Measurements from ENCODE around the gene TSEN2.
A peak's percentile ranks its signal among the peaks of the same experiment; 100 is the strongest.
"Not testable (repeated sequence)": the region's sequence is repeated elsewhere in the genome, so short reads cannot be mapped to it uniquely, and the experiment has no call there.

The TSEN2 gene

DNA sequence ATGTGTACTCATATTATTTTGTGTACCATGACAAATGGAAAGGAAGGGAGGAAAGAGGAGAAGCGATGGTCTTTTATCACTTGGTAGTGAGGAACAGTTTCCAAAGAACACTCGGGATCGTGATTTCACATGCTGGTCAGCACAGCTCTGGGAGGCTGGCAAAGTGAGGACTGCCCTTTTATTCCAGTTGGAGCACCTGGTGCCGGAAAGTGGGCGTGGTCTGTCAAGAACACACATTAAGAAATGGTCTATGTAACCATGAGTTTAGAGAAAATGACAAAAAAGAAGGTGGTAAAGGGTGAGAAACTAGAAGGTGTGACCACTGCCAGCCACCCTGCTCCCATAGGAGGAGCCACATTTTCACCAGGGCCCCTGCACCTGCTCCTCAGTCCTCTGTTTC is 7.0 kb upstream of the TSEN2 start:
- H3K27me3 ChIP-seq (ENCODE audit: control insufficient read depth in 1 of 2, insufficient read depth in 1 of 2, low read length in 2 of 2): no peaks in the 10 kb centered on the region
- no peak overlapping the region for H4K8ac ChIP-seq (ENCODE audit: low read length)
- H2BK120ac ChIP-seq (ENCODE audit: low read depth, low read length): no peak overlapping the region
- no peak overlapping the region for H3K14ac ChIP-seq (ENCODE audit: low read length in 2 of 2)
- H3K4me2 ChIP-seq (ENCODE audit: low read length, poor library complexity, severe bottlenecking): no peak overlapping the region
- H2AK5ac ChIP-seq (ENCODE audit: low read length, severe bottlenecking): no peak overlapping the region
- no peak overlapping the region for H3K23ac ChIP-seq (ENCODE audit: low read length in 2 of 2)
- no peaks in the 10 kb centered on the region for H3K9me3 ChIP-seq (ENCODE audit: control insufficient read depth, low read length)
- H3K9ac ChIP-seq (ENCODE audit: low read length): no peak overlapping the region
- no peak overlapping the region for H4K91ac ChIP-seq (ENCODE audit: low read length)
- peaks cover 6% of the 10 kb centered on the region for H3K4me1 ChIP-seq (ENCODE audit: control insufficient read depth, insufficient read depth, low read depth, low read length)
- no peaks in the 10 kb centered on the region for H3K79me1 ChIP-seq (replicated peaks; ENCODE audit: low read length, poor library complexity, severe bottlenecking)
- H3K4me3 ChIP-seq (ENCODE audit: insufficient read depth in 1 of 2, low read depth in 1 of 2, low read length in 2 of 2): no peak overlapping the region
- 97% methylated on average over 5 of the region's 5 CpGs for WGBS
- no peak overlapping the region for H2BK12ac ChIP-seq (ENCODE audit: low read length in 2 of 2)
- no peak overlapping the region for H3K27ac ChIP-seq (ENCODE audit: low read length, poor library complexity, severe bottlenecking)
- no peak overlapping the region for H2BK5ac ChIP-seq (ENCODE audit: low read depth, low read length, poor library complexity, severe bottlenecking)
- no peak overlapping the region for H3K4ac ChIP-seq (ENCODE audit: low read depth in 1 of 2, low read length in 2 of 2)
- no peak overlapping the region for H2BK15ac ChIP-seq (ENCODE audit: low read depth, poor library complexity, severe bottlenecking)
- no peak overlapping the region for H3K18ac ChIP-seq (ENCODE audit: low read depth in 1 of 2, low read length in 2 of 2)
- H2AFZ ChIP-seq (ENCODE audit: low read depth, low read length): no peak overlapping the region
- no peak for DNase-seq
- H3K36me3 ChIP-seq (ENCODE audit: control insufficient read depth in 1 of 2, insufficient read depth in 2 of 2, low read depth in 1 of 2, low read length in 2 of 2): no peaks in the 10 kb centered on the region

GRCh38 chr3:12478326-12478725 is 6.0 kb upstream of the TSEN2 start:
- no peak overlapping the region for H3K23ac ChIP-seq (ENCODE audit: low read length in 2 of 2)
- H4K8ac ChIP-seq (ENCODE audit: low read length): no peak overlapping the region
- peaks cover 8% of the 10 kb centered on the region for H3K4me1 ChIP-seq (ENCODE audit: control insufficient read depth, insufficient read depth, low read depth, low read length)
- no peak overlapping the region for H2BK15ac ChIP-seq (ENCODE audit: low read depth, poor library complexity, severe bottlenecking)
- 92% methylated on average over 5 of the region's 5 CpGs for WGBS
- no peak overlapping the region for H4K91ac ChIP-seq (ENCODE audit: low read length)
- no peak overlapping the region for H3K4me2 ChIP-seq (ENCODE audit: low read length, poor library complexity, severe bottlenecking)
- no peaks in the 10 kb centered on the region for H3K36me3 ChIP-seq (ENCODE audit: control insufficient read depth in 1 of 2, insufficient read depth in 2 of 2, low read depth in 1 of 2, low read length in 2 of 2)
- H3K79me1 ChIP-seq (replicated peaks; ENCODE audit: low read length, poor library complexity, severe bottlenecking): no peaks in the 10 kb centered on the region
- no peaks in the 10 kb centered on the region for H3K27me3 ChIP-seq (ENCODE audit: control insufficient read depth in 1 of 2, insufficient read depth in 1 of 2, low read length in 2 of 2)
- no peak for DNase-seq
- no peak overlapping the region for H3K18ac ChIP-seq (ENCODE audit: low read depth in 1 of 2, low read length in 2 of 2)
- H3K4me3 ChIP-seq (ENCODE audit: insufficient read depth in 1 of 2, low read depth in 1 of 2, low read length in 2 of 2): no peak overlapping the region
- no peak overlapping the region for H2AFZ ChIP-seq (ENCODE audit: low read depth, low read length)
- no peak overlapping the region for H2BK120ac ChIP-seq (ENCODE audit: low read depth, low read length)
- H3K4ac ChIP-seq (ENCODE audit: low read depth in 1 of 2, low read length in 2 of 2): no peak overlapping the region
- no peak overlapping the region for H2BK5ac ChIP-seq (ENCODE audit: low read depth, low read length, poor library complexity, severe bottlenecking)
- H2BK12ac ChIP-seq (ENCODE audit: low read length in 2 of 2): no peak overlapping the region
- no peaks in the 10 kb centered on the region for H3K9me3 ChIP-seq (ENCODE audit: control insufficient read depth, low read length)
- H3K9ac ChIP-seq (ENCODE audit: low read length): no peak overlapping the region
- no peak overlapping the region for H2AK5ac ChIP-seq (ENCODE audit: low read length, severe bottlenecking)
- H3K14ac ChIP-seq (ENCODE audit: low read length in 2 of 2): no peak overlapping the region
- H3K27ac ChIP-seq (ENCODE audit: low read length, poor library complexity, severe bottlenecking): no peak overlapping the region

DNA sequence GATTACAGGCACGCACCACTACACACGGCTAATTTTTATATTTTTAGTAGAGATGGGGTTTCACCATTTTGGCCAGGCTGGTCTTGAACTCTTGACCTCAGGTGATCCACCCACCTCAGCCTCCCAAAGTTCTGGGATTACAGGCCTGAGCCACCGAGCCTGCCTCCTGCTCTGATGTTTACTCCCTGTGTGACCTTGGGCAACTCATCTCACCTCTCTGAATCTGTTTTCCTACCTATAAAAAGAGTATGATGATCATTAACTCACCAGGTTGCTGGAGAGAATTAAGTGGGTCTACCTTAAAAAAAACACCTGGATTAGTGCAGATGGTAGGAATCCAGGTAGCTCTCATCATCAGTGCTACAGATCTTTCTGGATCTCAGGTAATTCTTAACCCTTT is 5.1 kb upstream of the TSEN2 start:
- not testable (repeated sequence) for H2AK5ac ChIP-seq (ENCODE audit: low read length, severe bottlenecking); H3K18ac ChIP-seq (ENCODE audit: low read depth in 1 of 2, low read length in 2 of 2); H3K9me3 ChIP-seq (ENCODE audit: control insufficient read depth, low read length); H3K27me3 ChIP-seq (ENCODE audit: control insufficient read depth in 1 of 2, insufficient read depth in 1 of 2, low read length in 2 of 2); H3K4me3 ChIP-seq (ENCODE audit: insufficient read depth in 1 of 2, low read depth in 1 of 2, low read length in 2 of 2); DNase-seq; H3K4me2 ChIP-seq (ENCODE audit: low read length, poor library complexity, severe bottlenecking); H2AFZ ChIP-seq (ENCODE audit: low read depth, low read length); H3K36me3 ChIP-seq (ENCODE audit: control insufficient read depth in 1 of 2, insufficient read depth in 2 of 2, low read depth in 1 of 2, low read length in 2 of 2); H4K91ac ChIP-seq (ENCODE audit: low read length); H2BK15ac ChIP-seq (ENCODE audit: low read depth, poor library complexity, severe bottlenecking); H3K4ac ChIP-seq (ENCODE audit: low read depth in 1 of 2, low read length in 2 of 2); H3K23ac ChIP-seq (ENCODE audit: low read length in 2 of 2); H2BK120ac ChIP-seq (ENCODE audit: low read depth, low read length); H4K8ac ChIP-seq (ENCODE audit: low read length); H2BK5ac ChIP-seq (ENCODE audit: low read depth, low read length, poor library complexity, severe bottlenecking); H3K14ac ChIP-seq (ENCODE audit: low read length in 2 of 2); H3K27ac ChIP-seq (ENCODE audit: low read length, poor library complexity, severe bottlenecking); H3K79me1 ChIP-seq (replicated peaks; ENCODE audit: low read length, poor library complexity, severe bottlenecking)
- peak overlapping the region in 1 of 2 experiments; percentile 95 for H2BK12ac ChIP-seq (ENCODE audit: low read length in 2 of 2)
- H3K4me1 ChIP-seq (ENCODE audit: control insufficient read depth, insufficient read depth, low read depth, low read length): peaks cover 12% of the 10 kb centered on the region
- WGBS: no CpG with 5 or more reads among the region's 3 CpGs
- H3K9ac ChIP-seq (ENCODE audit: low read length): peak overlapping the region; percentile 48

DNA sequence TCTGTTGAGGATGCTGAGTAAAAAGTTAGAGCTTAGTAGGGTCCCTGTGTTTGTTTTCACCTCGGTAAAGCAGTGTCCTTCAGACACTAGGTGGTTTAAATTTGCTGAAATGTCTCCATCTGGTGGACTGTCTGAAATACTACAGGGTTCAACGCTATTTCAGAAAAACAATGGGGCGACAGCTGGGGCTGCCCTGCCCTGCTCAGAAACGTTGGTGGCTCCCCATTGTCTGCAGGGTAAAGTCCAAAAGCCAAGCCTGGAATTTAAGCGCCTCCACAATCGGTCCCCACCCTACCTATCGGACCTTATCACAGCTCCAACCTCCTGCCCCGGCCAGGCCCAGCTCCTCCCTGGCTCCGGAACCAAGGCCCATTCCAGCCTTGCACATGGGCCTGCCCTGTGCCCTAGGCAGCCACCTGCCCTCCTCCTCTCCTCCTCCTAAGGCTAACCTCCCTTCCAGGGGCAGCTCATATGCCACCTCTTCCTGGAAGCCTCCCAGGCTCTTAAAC is 4.3 kb upstream of the TSEN2 start:
- peak overlapping the region; percentile 39 to 68 for H3K4ac ChIP-seq (ENCODE audit: low read depth in 1 of 2, low read length in 2 of 2)
- H3K4me1 ChIP-seq (ENCODE audit: control insufficient read depth, insufficient read depth, low read depth, low read length): peaks cover 12% of the 10 kb centered on the region
- H2BK12ac ChIP-seq (ENCODE audit: low read length in 2 of 2): peak overlapping the region; percentile 49 to 97
- no peak overlapping the region for H3K4me3 ChIP-seq (ENCODE audit: insufficient read depth in 1 of 2, low read depth in 1 of 2, low read length in 2 of 2)
- peak overlapping the region; percentile 48 for H3K9ac ChIP-seq (ENCODE audit: low read length)
- H2BK15ac ChIP-seq (ENCODE audit: low read depth, poor library complexity, severe bottlenecking): peak overlapping the region; percentile 60
- H4K8ac ChIP-seq (ENCODE audit: low read length): peak overlapping the region; percentile 87
- no peak overlapping the region for H3K27ac ChIP-seq (ENCODE audit: low read length, poor library complexity, severe bottlenecking)
- peak overlapping the region in 1 of 2 experiments; percentile 15 for H3K18ac ChIP-seq (ENCODE audit: low read depth in 1 of 2, low read length in 2 of 2)
- no peak overlapping the region for H2BK120ac ChIP-seq (ENCODE audit: low read depth, low read length)
- H3K4me2 ChIP-seq (ENCODE audit: low read length, poor library complexity, severe bottlenecking): no peak overlapping the region
- no peak overlapping the region for H2BK5ac ChIP-seq (ENCODE audit: low read depth, low read length, poor library complexity, severe bottlenecking)
- DNase-seq: peak; percentile 60
- H3K36me3 ChIP-seq (ENCODE audit: control insufficient read depth in 1 of 2, insufficient read depth in 2 of 2, low read depth in 1 of 2, low read length in 2 of 2): no peaks in the 10 kb centered on the region
- no peaks in the 10 kb centered on the region for H3K9me3 ChIP-seq (ENCODE audit: control insufficient read depth, low read length)
- 32% methylated on average over 9 of the region's 9 CpGs for WGBS
- H2AK5ac ChIP-seq (ENCODE audit: low read length, severe bottlenecking): peak overlapping the region; percentile 98
- no peak overlapping the region for H3K23ac ChIP-seq (ENCODE audit: low read length in 2 of 2)
- peak overlapping the region; percentile 77 for H4K91ac ChIP-seq (ENCODE audit: low read length)
- no peaks in the 10 kb centered on the region for H3K27me3 ChIP-seq (ENCODE audit: control insufficient read depth in 1 of 2, insufficient read depth in 1 of 2, low read length in 2 of 2)
- H3K14ac ChIP-seq (ENCODE audit: low read length in 2 of 2): peak overlapping the region in 1 of 2 experiments; percentile 64
- peak overlapping the region; percentile 56 for H2AFZ ChIP-seq (ENCODE audit: low read depth, low read length)
- H3K79me1 ChIP-seq (replicated peaks; ENCODE audit: low read length, poor library complexity, severe bottlenecking): peaks cover 2% of the 10 kb centered on the region

Measured in mesenchymal stem cell (in vitro differentiated cells and primary cell).